Activated CD8-positive, alpha-beta memory T cell treated with anti-CD3 and anti-CD28 coated beads for 4 hours (primary cell): ENCODE data around the gene RNU1-3.
"Not testable (repeated sequence)": the region's sequence is repeated elsewhere in the genome, so short reads cannot be mapped to it uniquely, and the experiment has no call there.

Experiments
- DNase-seq, 2 donors: peaks; one replicate each; pipeline ENCODE4 v3.0.0-alpha.2; 2020; ENCODE audit warnings: low read depth in 2 of 2

RNU1-3 gene

GRCh38 chr1:16666502-16667413, at the start of gene RNU1-3:
TSS of gene RNU1-3 (minus strand) at chr1:16666948.
- not testable (repeated sequence) for DNase-seq

DNA sequence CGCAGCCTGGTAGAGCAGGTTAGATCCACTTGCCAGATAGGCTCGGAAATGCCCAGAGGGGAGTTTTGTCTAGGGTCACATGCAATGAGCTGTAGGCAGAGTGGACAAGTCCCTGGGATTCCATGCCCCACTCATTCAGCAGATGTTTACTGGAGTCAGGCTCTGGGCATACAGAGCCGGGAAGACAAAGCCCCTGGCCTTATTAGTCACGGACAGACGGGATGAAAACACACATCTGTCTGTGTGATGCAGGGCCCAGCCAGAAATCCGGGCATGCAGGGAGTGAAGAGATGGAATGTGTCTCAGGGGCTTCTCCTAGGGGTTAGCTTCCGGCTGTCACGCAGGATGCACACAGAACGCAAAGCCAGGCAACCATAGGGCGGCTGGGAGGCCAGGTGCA, 46.7 kb upstream of the RNU1-3 start:
- DNase-seq, result not testable (repeated sequence)

DNA sequence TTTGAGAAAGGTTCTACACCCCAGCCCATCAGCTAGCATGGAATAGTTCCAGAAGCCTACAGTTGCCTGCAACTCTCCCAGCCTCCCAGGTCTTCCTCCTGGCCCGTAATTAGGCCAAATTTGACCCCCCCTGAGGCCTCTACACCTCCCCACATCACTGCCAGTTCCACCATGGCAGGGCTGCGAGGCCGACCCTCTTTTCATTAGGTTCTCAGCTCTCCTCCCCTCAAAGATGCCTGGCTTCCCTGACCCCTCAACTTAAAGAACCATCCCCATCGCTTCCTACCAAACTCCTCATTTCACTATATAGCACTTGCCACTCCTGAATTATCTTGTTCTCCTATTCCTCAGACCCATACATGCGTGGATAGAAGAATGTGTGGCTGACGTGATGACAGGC, 46.2 kb upstream of the RNU1-3 start:
- DNase-seq, result not testable (repeated sequence)

DNA sequence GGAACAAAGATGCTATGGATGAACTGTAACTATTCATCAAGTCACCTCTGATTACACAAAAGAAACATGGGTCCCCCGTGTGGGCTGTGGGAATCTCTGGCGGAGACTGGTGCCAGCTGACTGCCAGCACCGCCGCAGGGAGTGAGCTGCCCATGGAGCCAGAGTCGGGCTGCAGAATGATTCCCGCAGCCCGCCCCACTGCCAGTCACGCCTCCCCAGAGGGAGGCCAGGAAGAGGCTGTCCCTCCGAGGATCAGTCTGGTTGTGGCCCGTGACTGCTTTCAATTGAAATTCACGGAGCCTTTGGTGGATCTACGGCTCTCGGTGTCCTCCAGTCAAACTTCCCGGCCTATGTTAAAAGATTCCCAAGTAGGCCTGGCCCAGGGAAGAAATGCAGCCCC, 45.8 kb upstream of the RNU1-3 start:
- DNase-seq, result not testable (repeated sequence)

GRCh38 chr1:16712131-16712530, 45.4 kb upstream of the RNU1-3 start:
- DNase-seq, result not testable (repeated sequence)

- not testable (repeated sequence) for DNase-seq
Measured at GRCh38 chr1:16710618-16711017, 43.9 kb upstream of the RNU1-3 start.

GRCh38 chr1:16709659-16710087, 42.9 kb upstream of the RNU1-3 start:
- DNase-seq, result not testable (repeated sequence)

DNA sequence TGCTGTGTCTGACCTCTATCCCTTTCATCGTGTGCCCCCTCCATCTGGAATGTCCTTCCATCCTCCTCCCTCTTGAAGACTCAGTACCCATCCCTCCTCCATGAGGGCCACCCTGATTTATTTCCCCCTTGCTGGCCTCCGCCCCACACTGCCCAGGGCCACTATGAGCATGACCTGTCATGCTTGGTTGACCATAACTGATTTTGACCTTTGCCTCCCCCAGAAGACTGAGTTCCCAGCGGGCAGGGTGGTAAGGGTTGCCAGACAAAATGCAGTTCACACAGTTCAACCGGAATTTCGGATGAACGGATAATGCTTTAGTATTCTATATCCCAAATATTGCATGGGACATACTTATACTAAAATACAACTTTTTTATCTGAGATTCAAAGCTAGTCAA, 42.0 kb upstream of the RNU1-3 start:
- DNase-seq, result not testable (repeated sequence)

- not testable (repeated sequence) for DNase-seq
Measured at GRCh38 chr1:16707130-16708093, 40.7 kb upstream of the RNU1-3 start.

GRCh38 chr1:16706302-16706701, 39.6 kb upstream of the RNU1-3 start:
- DNase-seq, result not testable (repeated sequence)

DNA sequence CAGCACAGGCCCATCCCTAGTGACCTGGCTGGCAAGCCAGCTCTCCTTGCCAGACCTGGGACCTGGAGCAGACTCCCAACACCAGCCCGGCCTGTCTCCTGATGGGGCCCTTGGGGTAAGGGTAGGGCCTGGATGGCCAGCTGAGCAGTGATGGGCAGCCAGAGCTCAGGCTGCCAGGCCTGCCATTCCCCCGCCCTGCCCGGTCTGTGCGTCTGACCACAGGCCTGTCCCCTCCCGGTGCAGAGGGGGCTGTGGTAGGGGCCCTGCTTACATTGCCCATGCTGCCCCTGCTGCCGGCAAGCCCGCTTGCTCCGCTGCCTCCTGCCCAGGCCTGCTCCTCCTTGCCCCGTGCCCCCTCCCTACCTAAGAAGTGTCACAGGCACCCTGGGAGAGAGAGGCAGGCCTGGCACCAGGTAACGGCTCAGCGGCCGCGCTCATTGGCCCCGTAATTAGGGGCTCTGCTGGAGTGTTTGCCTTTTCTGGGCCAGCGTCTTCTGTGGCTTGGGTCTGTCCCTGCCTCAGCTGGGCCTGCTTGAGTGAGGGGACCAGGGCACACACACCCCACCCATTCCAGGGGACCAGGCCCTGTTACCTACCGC, 37.9 kb upstream of the RNU1-3 start:
- DNase-seq, result not testable (repeated sequence)

GRCh38 chr1:16704076-16704475, 37.3 kb upstream of the RNU1-3 start:
- not testable (repeated sequence) for DNase-seq

GRCh38 chr1:16703602-16704001, 36.9 kb upstream of the RNU1-3 start:
- DNase-seq, result not testable (repeated sequence)

DNA sequence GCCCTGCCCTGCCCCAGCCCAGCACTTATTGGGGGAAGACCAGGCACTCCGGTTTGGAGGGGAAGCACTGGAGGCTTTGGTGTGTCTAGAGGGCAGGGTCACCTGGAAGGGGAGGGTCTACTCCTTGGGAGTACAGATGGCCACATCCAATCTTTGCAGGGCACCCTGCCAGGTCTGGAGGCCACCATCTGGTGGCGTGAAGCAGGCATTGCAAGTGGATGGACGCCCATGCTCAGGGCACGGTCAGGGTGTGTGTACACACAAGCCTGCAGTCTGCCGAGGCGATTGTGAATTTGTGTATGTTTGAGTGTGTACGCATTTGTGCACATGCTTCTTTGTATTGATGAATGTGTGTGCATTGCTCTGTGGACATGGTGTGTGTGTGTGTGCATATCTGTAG, 36.4 kb upstream of the RNU1-3 start:
- not testable (repeated sequence) for DNase-seq

DNA sequence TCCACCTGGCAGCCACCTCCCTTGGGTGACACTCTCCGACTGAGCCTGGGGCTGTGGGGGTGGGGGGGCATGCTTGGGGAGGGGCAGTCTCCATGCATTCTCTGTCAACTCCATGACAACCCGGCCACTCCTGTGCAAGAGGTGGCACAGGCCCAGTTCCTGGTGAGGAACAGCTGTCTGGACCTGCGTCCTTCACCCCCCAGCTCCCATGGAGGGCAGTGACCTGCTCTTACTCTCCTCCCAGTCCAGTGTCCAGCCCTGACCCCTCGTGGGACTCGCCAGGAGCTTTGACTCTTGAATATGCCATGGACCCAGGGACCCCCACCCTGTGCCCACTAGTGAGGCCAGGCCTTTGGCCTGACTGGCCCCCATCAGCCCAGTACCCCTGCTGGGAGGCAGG, 35.5 kb upstream of the RNU1-3 start:
- DNase-seq, result not testable (repeated sequence)

DNA sequence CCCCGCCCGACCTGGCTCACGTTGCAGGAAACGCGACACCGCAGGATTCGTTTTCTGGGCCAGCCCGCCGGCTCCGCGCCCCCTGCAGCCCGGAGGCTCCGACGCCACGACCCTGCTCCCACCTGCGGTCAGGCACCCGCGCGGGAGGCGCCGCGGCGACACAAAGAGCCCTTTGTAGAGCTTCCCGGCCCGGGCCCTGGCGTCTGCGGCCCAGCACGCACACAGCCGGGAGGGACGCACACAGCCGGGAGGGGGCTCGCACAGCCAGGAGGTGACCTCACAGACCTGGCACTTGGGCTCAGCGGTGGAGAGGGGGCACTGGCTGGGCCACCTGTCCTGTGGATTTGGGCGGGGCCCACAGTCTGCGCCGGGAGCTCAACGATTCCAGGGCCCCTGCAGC, 34.4 kb upstream of the RNU1-3 start:
- DNase-seq, result not testable (repeated sequence)

- not testable (repeated sequence) for DNase-seq
Measured at GRCh38 chr1:16700138-16700895, 33.6 kb upstream of the RNU1-3 start.

GRCh38 chr1:16699440-16699839, 32.7 kb upstream of the RNU1-3 start:
- DNase-seq, result not testable (repeated sequence)

DNA sequence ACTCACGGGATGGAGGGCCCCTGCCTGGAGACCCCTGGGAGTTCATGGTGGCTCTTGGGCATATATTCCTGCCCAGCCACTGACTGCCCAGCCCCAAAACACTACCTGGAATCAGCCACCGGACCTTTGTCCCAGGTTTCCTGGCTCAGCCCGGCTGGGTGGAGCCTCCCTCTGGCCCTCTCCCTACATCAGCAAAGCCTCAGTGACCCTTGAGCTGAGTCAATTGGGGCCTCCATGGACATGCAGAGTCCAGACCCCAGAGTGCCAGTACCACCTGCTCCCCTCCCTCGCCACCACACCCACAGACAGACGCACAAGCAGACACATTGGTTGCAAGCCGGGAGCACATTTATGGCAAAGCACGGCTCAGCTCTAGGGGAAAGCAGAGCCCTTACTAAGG, 30.4 kb upstream of the RNU1-3 start:
- not testable (repeated sequence) for DNase-seq

DNA sequence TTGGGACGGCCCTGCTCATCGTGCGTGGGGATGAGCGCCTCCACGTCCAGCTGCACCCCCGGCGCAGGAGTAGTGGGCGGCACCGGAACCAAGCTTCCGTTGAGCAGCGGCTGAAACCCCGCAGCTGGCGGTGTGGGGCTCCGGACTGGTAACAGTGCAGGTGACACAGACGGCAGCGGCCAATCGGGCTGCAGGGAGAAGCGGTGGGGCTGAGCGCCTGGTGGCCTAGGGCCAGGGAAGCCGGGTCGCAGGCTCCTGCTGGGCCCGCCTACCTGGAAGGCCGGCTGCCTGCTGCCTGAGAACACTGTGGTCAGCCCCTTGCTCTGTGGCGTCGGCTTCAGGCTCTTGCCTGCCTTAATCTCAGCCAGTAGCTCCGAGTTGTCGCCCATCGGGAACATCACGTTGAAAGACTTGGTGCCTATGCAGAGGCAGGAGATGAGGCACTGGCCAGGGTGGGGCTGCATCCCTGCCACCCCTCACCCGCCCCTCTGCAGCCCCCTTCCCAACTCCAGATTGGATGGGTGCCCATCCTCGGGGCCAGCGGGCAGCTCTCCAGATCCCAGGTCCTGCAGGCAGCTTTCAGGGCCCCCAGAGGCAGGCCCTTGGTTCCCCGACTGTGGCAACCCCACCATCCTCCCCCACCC, 29.9 kb upstream of the RNU1-3 start:
- DNase-seq, result not testable (repeated sequence)
